HCT116 (cell line): ENCODE measurements around the gene DMRTA2.

Experiments used
- CEBPB ChIP-seq: IDR thresholded peaks from 2 replicates; pipeline ENCODE4 v1.6.1; 2012; ENCODE audit warnings: low read depth
- CTCF ChIP-seq, 3 experiments: fragments of 200-600 bp in 1 of 3; sonication (generic) in 1 of 3; IDR thresholded peaks in 2 of 3; conservative IDR thresholded peaks in 1 of 3; 2 replicates each; pipeline ENCODE4 v1.5.1; 2012 to 2017; ENCODE audit warnings: low read depth in 2 of 3, low read length in 2 of 3, antibody characterized with exemption in 1 of 3, borderline replicate concordance in 1 of 3, control low read depth in 1 of 3, mild to moderate bottlenecking in 1 of 3, mixed read lengths in 1 of 3, mixed run types in 1 of 3, moderate library complexity in 1 of 3; ENCODE audit not compliant: insufficient read depth in 1 of 3
- EGR1 ChIP-seq: IDR thresholded peaks from 2 replicates; pipeline ENCODE4 v1.6.1; 2012; ENCODE audit warnings: low read depth
- EZH2 ChIP-seq: fragments of 200-600 bp; sonication (generic); IDR thresholded peaks from 2 replicates; pipeline ENCODE4 v1.6.1; 2017; ENCODE audit warnings: antibody characterized with exemption, mixed run types
- EZH2phosphoT487 ChIP-seq: fragments of 200-600 bp; IDR thresholded peaks from 2 replicates; pipeline ENCODE4 v1.6.1; 2018; ENCODE audit warnings: antibody characterized with exemption, borderline replicate concordance
- POLR2A ChIP-seq: IDR thresholded peaks from 2 replicates; pipeline ENCODE4 v1.7.0; 2011; ENCODE audit warnings: borderline replicate concordance; ENCODE audit not compliant: insufficient read depth, insufficient read length; ENCODE audit errors: extremely low read depth
- POLR2AphosphoS5 ChIP-seq: IDR thresholded peaks from 2 replicates; pipeline ENCODE4 v1.6.1; 2011; ENCODE audit warnings: mild to moderate bottlenecking, low read depth, low read length, moderate library complexity
- RAD21 ChIP-seq: IDR thresholded peaks from 2 replicates; pipeline ENCODE4 v1.6.1; 2012; ENCODE audit warnings: low read depth, mild to moderate bottlenecking
- REST ChIP-seq: IDR thresholded peaks from 2 replicates; pipeline ENCODE4 v1.6.1; 2012; ENCODE audit warnings: low read depth
- SIN3A ChIP-seq: IDR thresholded peaks from 2 replicates; pipeline ENCODE4 v1.6.1; 2012; ENCODE audit warnings: low read depth
- SP1 ChIP-seq: IDR thresholded peaks from 2 replicates; pipeline ENCODE4 v1.6.1; 2012; ENCODE audit warnings: low read depth
- TCF7L2 ChIP-seq: IDR thresholded peaks from 2 replicates; pipeline ENCODE4 v1.7.0; 2011; ENCODE audit warnings: borderline replicate concordance, inconsistent platforms; ENCODE audit not compliant: insufficient read depth, insufficient read length; ENCODE audit errors: extremely low read depth
- YY1 ChIP-seq: IDR thresholded peaks from 2 replicates; pipeline ENCODE4 v1.6.1; 2011; ENCODE audit warnings: low read length, low read depth, moderate library complexity, mild to moderate bottlenecking; ENCODE audit not compliant: insufficient replicate concordance; ENCODE audit errors: extremely low read depth
- ZNF274 ChIP-seq: fragments of 200-500 bp; sonication (Bioruptor generic); IDR thresholded peaks from 2 replicates; pipeline ENCODE4 v1.6.1; 2014; ENCODE audit warnings: mild to moderate bottlenecking, low read depth, low read length, inconsistent platforms

DNA sequence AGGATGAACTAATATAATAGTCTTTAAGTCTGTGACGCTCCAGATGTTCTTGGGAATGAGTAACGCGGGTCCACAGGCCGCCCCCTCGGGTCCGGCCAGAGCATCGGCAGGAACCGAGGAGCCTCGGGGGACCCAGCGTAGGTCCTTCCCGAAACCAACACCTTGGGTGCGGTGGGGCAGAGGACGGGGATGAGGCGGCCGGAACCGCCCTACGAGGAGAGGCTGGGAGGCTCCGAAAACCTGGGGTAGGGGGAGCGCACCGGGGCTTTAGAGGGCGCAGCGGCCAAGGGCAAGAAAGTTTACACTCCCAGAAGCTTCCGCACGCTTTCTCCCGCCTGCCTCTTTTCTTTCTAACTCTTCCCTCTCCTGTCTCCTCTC, 7.1 kb downstream of the DMRTA2 start:
- TF ChIP-seq CTCF (IDR thresholded peaks at IDR 0.05 in 2 of 3, conservative IDR thresholded peaks at IDR 0.05 in 1 of 3; ENCODE audit: borderline replicate concordance in 1 of 3, insufficient read depth in 1 of 3, low read depth in 2 of 3, low read length in 2 of 3) (no peak), POLR2A (no peak), CEBPB (no peak), POLR2AphosphoS5 (no peak), RAD21 (no peak), ZNF274 (no peak), YY1 (no peak), REST (no peak), TCF7L2 (no peak), SIN3A (no peak), EGR1 (no peak), EZH2 (no peak), SP1 (no peak), EZH2phosphoT487 (no peak)
